GM18907 (cell line): ENCODE results near the gene CAD.
A peak's percentile ranks its signal among the peaks of the same experiment; 100 is the strongest.
"Not testable (repeated sequence)": the region's sequence is repeated elsewhere in the genome, so short reads cannot be mapped to it uniquely, and the experiment has no call there.

Source experiments
- ATAC-seq: cut with Tn5 transposase; IDR thresholded peaks from one replicate; pipeline ENCODE4 v1.9.1; 2021; ENCODE audit warnings: mild to moderate bottlenecking, moderate library complexity; ENCODE audit not compliant: unreplicated experiment

CAD gene

GRCh38 chr2:27198068-27198467, 19.1 kb upstream of the CAD start:
- not testable (repeated sequence) for ATAC-seq

GRCh38 chr2:27198627-27199026, 18.5 kb upstream of the CAD start:
- no peak for ATAC-seq

GRCh38 chr2:27199241-27199640, 17.9 kb upstream of the CAD start:
- no peak for ATAC-seq

GRCh38 chr2:27201675-27202074, 15.5 kb upstream of the CAD start:
- no peak for ATAC-seq

GRCh38 chr2:27202854-27203253, 14.3 kb upstream of the CAD start:
- no peak for ATAC-seq

GRCh38 chr2:27203741-27204140, 13.4 kb upstream of the CAD start:
- ATAC-seq = no peak

- ATAC-seq = no peak
Observed at GRCh38 chr2:27204566-27204965, 12.6 kb upstream of the CAD start.

GRCh38 chr2:27205206-27205605, 12.0 kb upstream of the CAD start:
- no peak for ATAC-seq

- no peak for ATAC-seq
Observed at GRCh38 chr2:27206346-27206745, 10.8 kb upstream of the CAD start.

- ATAC-seq = no peak
Observed at GRCh38 chr2:27208486-27209050, 8.6 kb upstream of the CAD start.

GRCh38 chr2:27209621-27210401, 7.4 kb upstream of the CAD start:
- ATAC-seq = no peak

GRCh38 chr2:27211241-27211942, 5.8 kb upstream of the CAD start:
- peak; percentile 22 for ATAC-seq

- ATAC-seq = peak; percentile 82
Observed at GRCh38 chr2:27211943-27212625, 5.1 kb upstream of the CAD start, which contains the start of the genes ATRAID and SLC5A6. Gene ATRAID, plus strand, starts transcription at chr2:27212041. Its CDS starts 328 bp downstream, at chr2:27212369. Gene SLC5A6, minus strand, starts transcription at chr2:27212268. Its CDS starts 4,618 bp downstream, at chr2:27207650.

- ATAC-seq = peak; percentile 14
Observed at GRCh38 chr2:27212626-27213471, 4.3 kb upstream of the CAD start.

- no peak for ATAC-seq
Observed at GRCh38 chr2:27214941-27215340, 2.2 kb upstream of the CAD start.

- no peak for ATAC-seq
Observed at GRCh38 chr2:27216416-27217137, 592 bp upstream of the CAD start.

GRCh38 chr2:27218614-27219013, 1.4 kb downstream of the CAD start:
- ATAC-seq = no peak

- ATAC-seq = no peak
Observed at GRCh38 chr2:27219091-27219490, 1.9 kb downstream of the CAD start.

- no peak for ATAC-seq
Observed at GRCh38 chr2:27220091-27220490, 2.9 kb downstream of the CAD start.

- no peak for ATAC-seq
Observed at GRCh38 chr2:27221166-27221565, 4.0 kb downstream of the CAD start.
